Measurements from ENCODE around the gene ZSWIM5.

DNA sequence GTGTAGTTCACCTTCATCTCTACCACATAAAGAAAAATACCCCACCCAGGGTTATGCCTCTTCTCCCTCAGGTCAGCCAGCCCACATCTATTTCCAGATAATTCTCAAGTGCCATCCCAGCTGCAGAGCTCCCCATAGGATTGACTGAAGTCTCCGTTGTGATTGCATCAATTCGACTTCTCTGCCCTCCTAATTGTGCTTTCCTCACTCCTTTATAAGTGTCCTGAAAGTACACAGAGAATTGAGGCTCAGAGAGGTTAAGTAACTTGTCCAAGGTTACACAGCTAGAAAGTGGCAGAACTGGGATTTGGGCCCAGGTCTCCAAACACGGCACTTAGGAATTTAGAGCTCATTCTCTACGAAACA is 15.0 kb downstream of the ZSWIM5 start:
- TF ChIP-seq GATA2 (IDR thresholded peaks at IDR 0.05; ENCODE audit: low read depth, low read length) (no peak), GATA3 (IDR thresholded peaks at IDR 0.05; ENCODE audit: low read depth, low read length) (no peak)

Measured in SH-SY5Y (cell line).